Kidney (tissue), 14 donors: Measurements from ENCODE around the gene PLB1. TPM values are rescaled to one million over a fixed set of nuclear protein-coding genes. Genes with fewer than 3 reads are reported as not detected.

Experiments used
- DNase-seq, 5 donors: peaks; one replicate each; pipeline ENCODE4 v3.0.0-alpha.2; 2013 to 2020
- FAIRE-seq: peaks from 2 replicates; lab custom pipeline; 2012; peaks lifted over from hg19 to GRCh38; lab: Jason Lieb, UNC
- H3K27ac ChIP-seq, 2 donors: one replicate each; pipeline ENCODE4 v1.7.0; 2013; ENCODE audit warnings: low read depth in 2 of 2, low read length in 2 of 2, inconsistent platforms in 1 of 2
- H3K27me3 ChIP-seq: one replicate; pipeline ENCODE4 v1.7.1; 2013; ENCODE audit warnings: low read length, inconsistent platforms; ENCODE audit not compliant: control insufficient read depth, insufficient read depth
- H3K36me3 ChIP-seq, 3 donors: one replicate each; pipeline versions ENCODE4 v1.7.0 to v1.7.1; 2013; ENCODE audit warnings: low read length in 3 of 3, control low read depth in 1 of 3, inconsistent platforms in 1 of 3; ENCODE audit not compliant: insufficient read depth in 3 of 3, control insufficient read depth in 2 of 3
- H3K4me1 ChIP-seq, 3 donors: one replicate each; pipeline versions ENCODE4 v1.7.0 to v1.7.1; 2013; ENCODE audit warnings: low read length in 3 of 3, inconsistent platforms in 1 of 3, low read depth in 1 of 3; ENCODE audit not compliant: control insufficient read depth in 2 of 3, insufficient read depth in 2 of 3
- H3K4me3 ChIP-seq, 3 donors: one replicate each; pipeline versions ENCODE4 v1.7.0 to v1.8.1; 2013; ENCODE audit warnings: low read length in 3 of 3, control low read depth in 1 of 3, inconsistent platforms in 1 of 3
- H3K9ac ChIP-seq, 3 donors: one replicate each; pipeline versions ENCODE4 v1.7.0 to v1.7.1; 2013; ENCODE audit warnings: low read length in 3 of 3, control low read depth in 1 of 3, inconsistent platforms in 1 of 3
- H3K9me3 ChIP-seq, 3 donors: one replicate each; pipeline versions ENCODE4 v1.7.0 to v1.7.1; 2013; ENCODE audit warnings: low read length in 3 of 3, control low read depth in 1 of 3, inconsistent platforms in 1 of 3; ENCODE audit not compliant: control insufficient read depth in 2 of 3, insufficient read depth in 1 of 3
- CTCF ChIP-seq: IDR thresholded peaks from 3 replicates; pipeline ENCODE4 v1.5.1; 2012; ENCODE audit warnings: mild to moderate bottlenecking, moderate library complexity, borderline replicate concordance; ENCODE audit not compliant: insufficient read depth; ENCODE audit errors: extremely low read depth
- intact Hi-C: fragments of 100-400 bp; cut with DNase I; formaldehyde crosslinking; loops from one replicate; pipeline ENCODE4 v1.11.1; 2022
- polyA plus RNA-seq: library from polyadenylated mRNA; stranded (reverse); fragments of 350-450 nt; fragmentation: Illumina TruSeq; extraction: RNeasy Lipid Tissue Mini Kit (QIAGEN cat#74804); gene quantifications from one replicate; pipeline ENCODE4 v1.2.3, GENCODE V29; 2014; ENCODE audit warnings: low read depth, low replicate concordance; ENCODE audit not compliant: insufficient read depth
- total RNA-seq: library from RNA; stranded (reverse); fragmentation: NEBNext Ultra II Directional; extraction: Animal tissue kit (Norgen Biotek cat#: 25700); gene quantifications from one replicate; pipeline ENCODE4 v1.2.1, GENCODE V29; 2021
- donor health status: control.
- donor health status: control.
- donor health status: control.
- donor health status: control.
- donor health status: control.
- donor health status: DM: yes; HTN: yes; CAD: no.
- donor health status: Normal renal cell carcinoma (clear cell type).

PLB1 gene
- total and polyA plus RNA-seq, 2 donors from 2014 or later: 0.95 to 6.8 TPM

- FAIRE-seq (no peak), DNase-seq (no peak)
- Histone ChIP-seq H3K4me1 (peaks cover 7 to 26% (median 14%) of the 10 kb centered on the region in 3 donors), H3K36me3 (no peaks in the 10 kb centered on the region), H3K27ac (peak overlapping the region; percentile 69 to 87), H3K9me3 (no peaks in the 10 kb centered on the region), H3K9ac (peak overlapping the region in 1 of 3 donors; percentile 2), H3K4me3 (peak overlapping the region in 1 of 3 donors; percentile 9), H3K27me3 (no peaks in the 10 kb centered on the region)
- TF ChIP-seq CTCF: no peak
- intact Hi-C loops: no loop called here
Observed at GRCh38 chr2:28622101-28622499, 126.2 kb downstream of the PLB1 start.

- Histone ChIP-seq H3K27ac (peak overlapping the region; percentile 90 to 94), H3K4me1 (peaks cover 10 to 31% (median 14%) of the 10 kb centered on the region in 3 donors), H3K27me3 (no peaks in the 10 kb centered on the region), H3K9ac (no peak overlapping the region), H3K4me3 (no peak overlapping the region), H3K9me3 (no peaks in the 10 kb centered on the region), H3K36me3 (no peaks in the 10 kb centered on the region)
- DNase-seq (peak in 1 of 5 donors; percentile 27), FAIRE-seq (no peak)
- intact Hi-C loops: no loop called here
- no peak for TF ChIP-seq CTCF
Observed at GRCh38 chr2:28623582-28624405, 127.9 kb downstream of the PLB1 start.

- Histone ChIP-seq H3K4me1 (peaks cover 10 to 31% (median 14%) of the 10 kb centered on the region in 3 donors), H3K4me3 (peak overlapping the region in 1 of 3 donors; percentile 11), H3K36me3 (no peaks in the 10 kb centered on the region), H3K9me3 (no peaks in the 10 kb centered on the region), H3K27ac (peak overlapping the region; percentile 90 to 94), H3K9ac (no peak overlapping the region), H3K27me3 (no peaks in the 10 kb centered on the region)
- FAIRE-seq (no peak), DNase-seq (no peak)
- intact Hi-C loops: no loop called here
- no peak for TF ChIP-seq CTCF
Observed at GRCh38 chr2:28624436-28624792, 128.6 kb downstream of the PLB1 start.
